ENCODE data around the gene HOOK2. TPM values are rescaled to one million over a fixed set of nuclear protein-coding genes. Genes with fewer than 3 reads are reported as not detected.

HOOK2 gene
- polyA plus RNA-seq, 3 donors: 0.55 to 28.6 (median 1.1) TPM

DNA sequence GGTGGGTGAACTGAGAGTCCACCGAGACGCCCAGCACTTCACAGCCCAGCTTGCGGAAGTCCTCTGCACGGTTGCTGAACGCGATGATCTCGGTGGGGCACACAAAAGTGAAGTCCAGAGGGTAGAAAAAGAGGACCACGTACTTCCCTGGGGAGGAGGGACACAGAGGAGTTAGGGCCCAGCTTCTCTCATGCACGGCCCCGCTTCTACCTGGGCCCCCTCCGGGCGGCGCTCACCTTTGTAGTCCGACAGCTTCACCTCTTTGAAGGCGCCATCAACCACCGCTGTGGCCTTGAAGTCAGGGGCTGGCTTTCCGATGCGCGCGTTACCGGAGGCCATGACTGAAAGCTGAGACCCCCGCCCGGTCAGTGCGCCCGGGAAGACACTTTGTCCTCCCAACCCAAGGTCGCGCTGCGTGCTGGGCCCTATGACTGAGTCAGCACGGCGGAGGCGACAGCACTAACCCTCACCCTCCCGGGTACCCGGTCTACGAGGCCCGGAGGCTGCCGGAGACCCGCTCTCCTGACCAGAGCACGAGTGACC is 25.6 kb upstream of the HOOK2 start:
- Mint-ChIP-seq H3K9me3 (peaks cover 0 to 6% (median 2%) of the 10 kb centered on the region in 7 donors), H3K4me3 (peak overlapping the region; percentile 82 to 91), H3K27me3 (ENCODE audit: low read depth in 3 of 3) (peaks cover 14 to 31% (median 25%) of the 10 kb centered on the region in 3 donors), H3K36me3 (peaks cover 8 to 24% of the 10 kb centered on the region in 2 donors), H3K4me1 (peaks cover 28% of the 10 kb centered on the region), H3K27ac (peak overlapping the region in 2 of 7 donors; percentile 25 to 43)
- Histone ChIP-seq H3K27ac (ENCODE audit: low read depth in 1 of 2, low read length in 2 of 2) (no peak overlapping the region), H3K4me1 (ENCODE audit: control insufficient read depth in 1 of 2, insufficient read depth in 2 of 2, low read length in 2 of 2) (peaks cover 25 to 32% of the 10 kb centered on the region in 2 donors), H4K20me1 (ENCODE audit: insufficient read depth, low read length) (peaks cover 2% of the 10 kb centered on the region), H3K79me2 (ENCODE audit: insufficient read depth, low read length) (no peaks in the 10 kb centered on the region), H3K9ac (ENCODE audit: insufficient read depth, low read length, poor library complexity, severe bottlenecking) (peak overlapping the region; percentile 68), H3K4me2 (replicated peaks; ENCODE audit: extremely low read depth, low read length, poor library complexity, severe bottlenecking) (peak overlapping the region; percentile 80), H2AFZ (ENCODE audit: insufficient read depth, low read depth, low read length, poor library complexity, severe bottlenecking) (peak overlapping the region; percentile 84), H3K9me3 (replicated peaks in 1 of 2; ENCODE audit: control insufficient read depth in 1 of 2, insufficient read depth in 1 of 2, low read length in 2 of 2) (no peaks in the 10 kb centered on the region), H3K27me3 (ENCODE audit: control insufficient read depth in 2 of 2, insufficient read depth in 2 of 2, low read length in 2 of 2) (peaks cover 4 to 34% of the 10 kb centered on the region in 2 donors), H3K36me3 (replicated peaks in 1 of 2; ENCODE audit: control insufficient read depth in 1 of 2, insufficient read depth in 2 of 2, low read length in 2 of 2) (no peaks in the 10 kb centered on the region), H3K4me3 (replicated peaks in 1 of 3; ENCODE audit: low read depth in 2 of 3, low read length in 3 of 3) (peak overlapping the region; percentile 44 to 81 (median 45))
- WGBS (ENCODE audit: insufficient coverage): 16% methylated on average over 37 of the region's 38 CpGs
- peak in 1 of 3 donors; percentile 32 for DNase-seq
- TF ChIP-seq, protein P1, sequence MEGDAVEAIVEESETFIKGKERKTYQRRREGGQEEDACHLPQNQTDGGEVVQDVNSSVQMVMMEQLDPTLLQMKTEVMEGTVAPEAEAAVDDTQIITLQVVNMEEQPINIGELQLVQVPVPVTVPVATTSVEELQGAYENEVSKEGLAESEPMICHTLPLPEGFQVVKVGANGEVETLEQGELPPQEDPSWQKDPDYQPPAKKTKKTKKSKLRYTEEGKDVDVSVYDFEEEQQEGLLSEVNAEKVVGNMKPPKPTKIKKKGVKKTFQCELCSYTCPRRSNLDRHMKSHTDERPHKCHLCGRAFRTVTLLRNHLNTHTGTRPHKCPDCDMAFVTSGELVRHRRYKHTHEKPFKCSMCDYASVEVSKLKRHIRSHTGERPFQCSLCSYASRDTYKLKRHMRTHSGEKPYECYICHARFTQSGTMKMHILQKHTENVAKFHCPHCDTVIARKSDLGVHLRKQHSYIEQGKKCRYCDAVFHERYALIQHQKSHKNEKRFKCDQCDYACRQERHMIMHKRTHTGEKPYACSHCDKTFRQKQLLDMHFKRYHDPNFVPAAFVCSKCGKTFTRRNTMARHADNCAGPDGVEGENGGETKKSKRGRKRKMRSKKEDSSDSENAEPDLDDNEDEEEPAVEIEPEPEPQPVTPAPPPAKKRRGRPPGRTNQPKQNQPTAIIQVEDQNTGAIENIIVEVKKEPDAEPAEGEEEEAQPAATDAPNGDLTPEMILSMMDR (IDR thresholded peaks at IDR 0.05): no peak
- intact Hi-C loops (cut with micrococcal nuclease): no loop called here

DNA sequence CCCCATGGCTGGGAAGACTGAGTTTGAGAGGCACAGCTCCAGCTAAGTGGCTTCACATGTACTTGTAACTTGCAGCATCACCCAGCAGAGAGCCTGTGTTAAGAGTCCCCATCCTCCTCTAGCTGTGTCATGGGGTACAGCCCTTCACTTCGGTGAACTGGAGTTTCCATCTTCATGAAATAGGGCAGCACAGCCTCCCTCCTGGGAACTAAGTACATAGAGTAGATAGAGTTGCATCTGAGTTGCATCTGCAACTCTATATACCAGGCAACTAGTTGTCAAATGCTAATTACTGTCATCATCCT is 25.1 kb upstream of the HOOK2 start:
- TF ChIP-seq, protein P1 (IDR thresholded peaks at IDR 0.05): no peak
- H3K36me3 Mint-ChIP-seq: peaks cover 8 to 24% of the 10 kb centered on the region in 2 donors
- H3K27me3 Mint-ChIP-seq (ENCODE audit: low read depth in 3 of 3): peaks cover 14 to 31% (median 25%) of the 10 kb centered on the region in 3 donors
- peak overlapping the region in 1 of 2 donors; percentile 91 for H3K4me3 Mint-ChIP-seq
- H3K79me2 ChIP-seq (ENCODE audit: insufficient read depth, low read length): no peaks in the 10 kb centered on the region
- peaks cover 32% of the 10 kb centered on the region for H3K4me1 Mint-ChIP-seq
- H3K27ac Mint-ChIP-seq: no peak overlapping the region
- no peak overlapping the region for H3K27ac ChIP-seq (ENCODE audit: low read depth in 1 of 2, low read length in 2 of 2)
- H2AFZ ChIP-seq (ENCODE audit: insufficient read depth, low read depth, low read length, poor library complexity, severe bottlenecking): no peak overlapping the region
- intact Hi-C loops (cut with micrococcal nuclease): no loop called here
- peak overlapping the region; percentile 80 for H3K4me2 ChIP-seq (replicated peaks; ENCODE audit: extremely low read depth, low read length, poor library complexity, severe bottlenecking)
- peaks cover 7% of the 10 kb centered on the region for H4K20me1 ChIP-seq (ENCODE audit: insufficient read depth, low read length)
- H3K4me3 ChIP-seq (replicated peaks in 1 of 3; ENCODE audit: low read depth in 2 of 3, low read length in 3 of 3): peak overlapping the region in 1 of 3 experiments; percentile 81
- peaks cover 0 to 6% (median 2%) of the 10 kb centered on the region in 7 donors for H3K9me3 Mint-ChIP-seq
- no CpG with 5 or more reads among the region's 1 CpG for WGBS (ENCODE audit: insufficient coverage)
- no peaks in the 10 kb centered on the region for H3K36me3 ChIP-seq (replicated peaks in 1 of 2; ENCODE audit: control insufficient read depth in 1 of 2, insufficient read depth in 2 of 2, low read length in 2 of 2)
- DNase-seq: peak in 1 of 3 donors; percentile 60
- peaks cover 30 to 37% of the 10 kb centered on the region in 2 donors for H3K4me1 ChIP-seq (ENCODE audit: control insufficient read depth in 1 of 2, insufficient read depth in 2 of 2, low read length in 2 of 2)
- H3K27me3 ChIP-seq (ENCODE audit: control insufficient read depth in 2 of 2, insufficient read depth in 2 of 2, low read length in 2 of 2): peaks cover 4 to 34% of the 10 kb centered on the region in 2 donors
- H3K9me3 ChIP-seq (replicated peaks in 1 of 2; ENCODE audit: control insufficient read depth in 1 of 2, insufficient read depth in 1 of 2, low read length in 2 of 2): no peaks in the 10 kb centered on the region
- no peak overlapping the region for H3K9ac ChIP-seq (ENCODE audit: insufficient read depth, low read length, poor library complexity, severe bottlenecking)

Measured in CD14-positive monocyte (primary cell).